Esophagus mucosa (tissue), 1 donor: ENCODE data around the gene PFDN1. TPM values are rescaled to one million over a fixed set of nuclear protein-coding genes. Genes with fewer than 3 reads are reported as not detected.
"Not testable (repeated sequence)": the region's sequence is repeated elsewhere in the genome, so short reads cannot be mapped to it uniquely, and the experiment has no call there.

ENCODE experiments used
- ATAC-seq: fragments of 200-7000 bp; cut with Tn5 transposase; one replicate; pipeline ENCODE4 v1.9.1; 2020
- total RNA-seq: library from RNA; stranded (reverse); gene quantifications from one replicate; pipeline ENCODE4 v1.2.4, GENCODE V29; 2023
- donor health status: DM: yes; HTN: yes; CAD: no.

PFDN1 gene
- total RNA-seq, 1 donor from 2014 or later = 33.5 TPM

DNA sequence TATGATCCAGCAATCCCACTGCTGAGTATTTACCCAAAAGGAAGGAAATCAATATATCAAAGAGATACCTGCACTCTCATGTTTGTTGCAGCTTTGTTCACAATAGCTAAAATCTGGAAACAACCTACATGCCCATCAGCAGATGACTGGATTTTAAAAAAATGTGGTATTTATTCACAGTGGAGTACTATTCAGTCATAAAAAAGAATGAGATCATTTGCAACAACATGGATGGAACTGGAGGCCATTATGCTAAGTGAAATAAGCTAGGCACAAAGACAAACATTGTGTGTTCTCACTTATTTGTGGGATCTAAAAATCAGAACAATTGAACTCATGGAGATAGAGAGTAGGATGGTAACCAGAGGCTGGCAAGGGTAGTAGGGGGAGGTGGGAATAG, 94.8 kb downstream of the PFDN1 start:
- no peak for ATAC-seq

DNA sequence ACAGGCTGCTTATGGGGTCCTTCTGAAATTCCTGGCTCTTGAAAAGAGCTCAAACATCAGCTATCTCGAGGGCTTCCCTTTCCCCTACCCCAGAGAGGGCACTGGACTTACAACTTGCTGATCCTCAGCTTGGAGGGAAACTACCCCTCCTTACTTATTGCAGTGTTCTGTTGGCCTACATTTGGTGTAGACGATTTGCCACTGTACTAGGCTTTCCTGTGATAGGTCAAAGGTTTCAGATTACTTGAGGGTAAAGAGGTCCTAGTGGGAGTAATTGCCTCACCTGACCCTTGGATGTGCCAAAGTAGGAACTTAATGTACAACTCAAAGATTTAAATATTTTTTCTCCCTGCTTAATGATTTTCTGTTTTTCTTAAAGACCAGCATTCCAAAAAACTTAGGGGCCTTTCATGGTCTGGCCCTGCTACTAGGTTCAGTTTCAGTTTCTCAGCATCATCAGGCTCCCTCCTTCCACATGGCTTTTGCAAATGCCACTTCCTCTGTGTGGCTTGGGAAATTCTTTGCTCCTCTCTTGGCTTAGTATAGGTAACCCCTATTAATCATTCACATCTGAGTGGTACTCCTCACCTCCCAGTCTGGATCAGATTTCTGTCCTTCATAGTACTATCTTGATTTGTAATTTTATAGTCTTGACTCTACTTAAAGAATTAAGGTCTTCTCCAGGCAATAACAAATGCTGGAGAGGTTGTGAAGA, 95.5 kb downstream of the PFDN1 start:
- no peak for ATAC-seq

DNA sequence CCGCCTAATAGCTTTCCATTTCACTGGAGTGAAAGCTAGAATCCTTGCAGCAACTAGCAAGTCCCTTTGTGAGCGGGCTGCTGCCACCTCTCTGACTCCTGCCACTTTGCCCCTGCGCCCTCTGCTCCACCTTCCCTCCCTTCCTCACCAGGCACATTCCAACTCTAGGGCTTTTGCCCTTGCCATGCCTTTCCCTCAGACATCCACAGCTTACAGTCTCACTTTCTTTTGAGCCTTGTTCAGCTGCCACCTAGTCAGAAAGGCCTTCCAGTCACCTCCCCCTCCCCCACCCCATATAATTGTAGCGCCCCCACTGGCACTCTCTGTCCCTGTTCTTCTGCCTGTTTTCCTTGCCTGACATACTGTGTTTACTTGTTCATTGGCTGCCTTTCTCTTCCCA, 96.9 kb downstream of the PFDN1 start:
- ATAC-seq = no peak

DNA sequence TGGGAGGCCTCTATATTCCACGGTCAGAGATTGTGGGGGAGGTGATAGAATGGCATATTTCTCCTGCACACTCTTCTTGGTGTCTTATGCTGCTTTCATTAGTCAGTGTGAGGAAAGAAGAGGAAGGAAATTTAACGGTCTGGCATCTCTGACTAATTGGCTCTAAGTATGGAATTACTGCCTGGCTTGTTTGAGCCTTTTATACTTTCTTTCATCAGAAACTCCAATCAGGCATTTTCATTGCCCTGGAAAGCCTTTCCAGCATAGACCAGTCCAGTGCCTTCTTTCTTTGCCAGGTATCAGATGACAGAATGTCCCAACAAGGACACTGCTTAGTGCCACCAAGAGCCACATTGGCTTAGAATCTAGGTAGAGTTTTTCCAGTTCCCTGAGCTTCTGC, 97.7 kb downstream of the PFDN1 start:
- ATAC-seq = no peak

DNA sequence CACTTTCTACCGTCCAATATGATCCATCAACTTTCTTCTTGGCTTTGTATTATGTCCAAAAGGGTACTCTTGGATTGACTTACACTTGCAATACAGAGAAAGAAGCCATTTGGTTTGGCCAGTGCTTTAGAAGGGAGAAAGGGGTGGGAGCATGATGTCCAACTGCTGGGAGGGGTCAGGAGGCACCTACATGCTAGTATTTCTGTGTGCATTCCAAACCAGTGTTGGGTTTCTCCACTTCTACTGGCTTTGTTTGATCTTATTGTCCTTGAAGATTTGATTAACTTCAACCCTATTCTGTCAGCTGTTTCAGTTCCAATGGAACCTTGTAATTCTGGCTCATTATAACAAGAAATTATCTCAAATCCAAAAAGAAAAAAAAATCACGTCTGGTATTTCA, 100.3 kb downstream of the PFDN1 start:
- no peak for ATAC-seq

DNA sequence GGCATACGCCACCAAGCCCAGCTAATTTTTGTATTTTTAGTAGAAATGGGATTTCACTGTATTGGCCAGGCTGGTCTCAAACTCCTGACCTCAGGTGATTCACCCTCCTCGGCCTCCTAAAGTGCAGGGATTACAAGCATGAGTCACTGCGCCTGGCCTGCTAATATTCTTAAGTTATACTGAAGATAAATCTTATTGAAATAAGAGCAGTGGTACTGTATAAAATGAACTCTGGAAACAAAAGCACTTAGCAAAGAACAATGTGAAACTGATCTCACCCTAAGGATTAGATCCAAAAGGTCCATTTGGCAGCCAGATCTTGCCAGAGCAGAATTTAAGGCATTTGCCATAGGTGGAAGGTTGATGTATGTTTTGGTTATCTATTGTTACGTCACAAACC, 100.8 kb downstream of the PFDN1 start:
- no peak for ATAC-seq

DNA sequence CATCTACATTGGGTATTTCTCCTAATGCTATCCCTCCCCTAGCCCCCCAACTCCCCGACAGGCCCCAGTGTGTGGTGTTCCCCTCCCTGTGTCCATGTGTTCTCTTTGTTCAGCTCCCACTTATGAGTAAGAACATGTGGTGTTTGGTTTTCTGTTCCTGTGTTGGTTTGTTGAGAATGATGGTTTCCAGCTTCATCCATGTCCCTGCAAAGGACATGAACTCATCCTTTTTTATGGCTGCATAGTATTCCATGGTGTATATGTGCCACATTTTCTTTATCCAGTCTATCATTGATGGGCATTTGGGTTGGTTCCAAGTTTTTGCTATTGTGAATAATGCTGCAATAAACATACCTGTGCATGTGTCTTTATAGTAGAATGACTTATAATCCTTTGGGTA, 104.0 kb downstream of the PFDN1 start:
- ATAC-seq = not testable (repeated sequence)

DNA sequence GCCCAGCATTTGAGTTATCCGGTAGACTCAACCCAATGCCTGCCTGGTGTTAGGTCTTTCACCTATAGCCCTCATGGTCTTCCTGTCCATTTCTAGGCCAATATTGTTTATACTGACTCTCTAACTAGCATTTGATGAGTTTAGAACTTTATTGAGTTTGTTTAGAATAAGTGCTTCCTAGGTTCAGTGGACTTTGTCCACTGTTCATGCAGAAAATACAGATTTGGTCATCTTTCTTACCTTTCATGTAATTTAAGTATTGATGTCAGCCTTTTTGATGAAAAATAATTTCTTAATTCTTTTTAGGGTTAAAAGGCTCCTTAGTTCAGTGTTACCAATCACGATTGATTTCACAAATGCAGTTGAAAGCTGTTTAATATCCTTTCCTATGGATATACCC, 105.9 kb downstream of the PFDN1 start:
- no peak for ATAC-seq

DNA sequence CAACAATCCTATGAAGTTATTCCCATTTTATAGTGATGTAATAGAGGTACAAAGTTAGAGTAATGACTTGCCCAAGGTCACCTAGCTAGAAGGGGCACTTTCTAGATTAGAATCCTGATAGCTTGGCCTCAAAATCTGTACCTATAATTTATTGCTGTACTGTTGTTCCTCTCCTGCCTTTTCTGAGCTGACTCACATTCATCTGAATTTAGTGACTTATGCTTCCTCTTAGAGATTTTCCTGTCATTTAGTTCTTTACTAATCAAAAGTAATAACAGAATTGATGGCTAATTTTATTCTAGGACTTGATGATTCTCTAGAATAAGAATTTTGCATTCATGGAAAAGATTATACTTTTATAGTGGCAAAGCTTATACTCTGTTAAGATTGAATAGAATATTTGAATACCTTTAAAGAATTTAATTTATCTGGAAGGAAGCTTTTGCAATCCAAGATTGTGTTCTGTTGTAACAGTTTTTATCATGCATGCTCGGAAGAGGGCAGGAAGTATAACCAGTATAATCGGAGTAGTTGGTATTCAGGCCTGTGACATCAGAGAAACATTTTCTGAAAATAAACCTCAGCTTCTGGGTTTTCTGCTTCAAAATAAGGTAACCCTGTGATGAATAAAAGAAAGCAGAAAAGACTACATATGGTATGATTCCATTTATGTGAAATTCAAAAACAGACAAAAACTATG, 106.6 kb downstream of the PFDN1 start:
- no peak for ATAC-seq

Other genes with a start within 250 kb of the PFDN1 start
- gene PURA, start 189.0 kb downstream of the PFDN1 start, total RNA-seq = 7.3 TPM
- 2.6 TPM for gene IGIP, start 177.2 kb downstream of the PFDN1 start, total RNA-seq
- 11.4 TPM for gene CYSTM1, start 127.9 kb downstream of the PFDN1 start, total RNA-seq
- 62.1 TPM for gene HBEGF, start 43.5 kb upstream of the PFDN1 start, total RNA-seq
- 0.08 TPM for gene SLC4A9, start 57.1 kb upstream of the PFDN1 start, total RNA-seq
- 73.1 TPM for gene ANKHD1, start 98.7 kb upstream of the PFDN1 start, total RNA-seq
- gene EIF4EBP3, start 244.6 kb upstream of the PFDN1 start, total RNA-seq = 20.7 TPM